Urinary bladder (tissue), 4 donors: ENCODE data around the gene CLC. TPM values are rescaled to one million over a fixed set of nuclear protein-coding genes. Genes with fewer than 3 reads are reported as not detected.
"Not testable (repeated sequence)": the region's sequence is repeated elsewhere in the genome, so short reads cannot be mapped to it uniquely, and the experiment has no call there.

ENCODE experiments used
- DNase-seq: peaks from one replicate; pipeline ENCODE4 v3.0.0-alpha.2; 2015; ENCODE audit errors: extremely low spot score
- H3K27ac ChIP-seq: one replicate; pipeline ENCODE4 v1.5.1; 2013; ENCODE audit warnings: low read depth, mild to moderate bottlenecking, moderate library complexity
- H3K36me3 ChIP-seq: one replicate; pipeline ENCODE4 v1.6.1; 2013; ENCODE audit warnings: mild to moderate bottlenecking, moderate library complexity; ENCODE audit not compliant: insufficient read depth
- H3K4me1 ChIP-seq: one replicate; pipeline ENCODE4 v1.6.1; 2013; ENCODE audit warnings: mild to moderate bottlenecking, moderate library complexity; ENCODE audit not compliant: insufficient read depth
- H3K4me3 ChIP-seq: one replicate; pipeline ENCODE4 v1.5.1; 2013; ENCODE audit warnings: low read depth, low read length
- WGBS: extraction: QIAGEN DNeasy Blood & Tissue Kit; methylation state at CpG from one replicate; pipeline ENCODE4 v1.1.7; 2013; 5-methylcytosine and 5-hydroxymethylcytosine counted together
- polyA plus RNA-seq: library from polyadenylated mRNA; stranded (reverse); fragments of 200-250 nt; gene quantifications from one replicate; pipeline ENCODE4 v1.2.3, GENCODE V29; 2013
- total RNA-seq: library from RNA; depleted of rRNA; stranded (reverse); fragments of >200 nt; gene quantifications from one replicate; pipeline ENCODE4 v1.2.3, GENCODE V29; 2014
- donor health status: healthy with polysubstance abuse.
- donor health status: healthy.

CLC gene
- 0.90 TPM for total RNA-seq
- polyA plus RNA-seq: not detected

- no peak for DNase-seq
- no peak within 1 kb of the TSS for H3K4me3 ChIP-seq
- H3K36me3 ChIP-seq: no peaks in the 10 kb centered on the region
- no peak within 1 kb of the TSS for H3K27ac ChIP-seq
- 36% methylated on average over 3 of the region's 3 CpGs for WGBS
- no peaks in the 10 kb centered on the region for H3K4me1 ChIP-seq
Observed at GRCh38 chr19:39737891-39738290, at the start of gene CLC. Gene CLC (minus strand): TSS chr19:39738029. CDS start chr19:39737952, 77 bp downstream.

GRCh38 chr19:39780894-39781293 is 43.1 kb upstream of the CLC start:
- no peak for DNase-seq
- WGBS: 86% methylated on average over 3 of the region's 3 CpGs
- no peaks in the 10 kb centered on the region for H3K4me1 ChIP-seq
- H3K36me3 ChIP-seq: no peaks in the 10 kb centered on the region
- H3K27ac ChIP-seq: no peak overlapping the region
- H3K4me3 ChIP-seq: no peak overlapping the region

DNA sequence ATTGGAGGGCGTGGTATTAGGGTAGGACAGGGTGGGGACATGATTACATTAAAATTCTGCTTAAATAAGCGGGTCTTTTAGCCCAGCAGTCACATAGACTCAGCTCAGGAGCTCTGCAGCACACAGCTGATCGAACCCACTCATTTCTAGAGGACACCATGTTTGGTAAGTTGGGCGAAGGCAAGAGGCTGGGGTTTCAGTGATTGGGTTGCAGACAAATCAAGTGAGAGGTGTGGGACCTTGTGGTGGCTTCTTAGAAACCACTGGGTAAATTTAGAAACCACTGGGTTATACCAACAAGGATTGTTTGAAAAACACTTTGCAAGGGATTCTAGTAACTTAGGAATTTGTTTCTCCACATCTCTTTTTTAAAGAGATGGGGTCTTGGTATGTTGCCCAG is 40.9 kb upstream of the CLC start, which contains the start of gene LEUTX:
Gene LEUTX, plus strand, starts transcription at position 92 of the 400 bp plus-strand sequence. Its CDS starts 67 bp downstream, at position 159.
- no peak for DNase-seq
- Histone ChIP-seq H3K4me3 (no peak within 1 kb of the TSS), H3K4me1 (no peaks in the 10 kb centered on the region), H3K27ac (no peak within 1 kb of the TSS), H3K36me3 (no peaks in the 10 kb centered on the region)
- 65% methylated on average over 4 of the region's 4 CpGs for WGBS

DNA sequence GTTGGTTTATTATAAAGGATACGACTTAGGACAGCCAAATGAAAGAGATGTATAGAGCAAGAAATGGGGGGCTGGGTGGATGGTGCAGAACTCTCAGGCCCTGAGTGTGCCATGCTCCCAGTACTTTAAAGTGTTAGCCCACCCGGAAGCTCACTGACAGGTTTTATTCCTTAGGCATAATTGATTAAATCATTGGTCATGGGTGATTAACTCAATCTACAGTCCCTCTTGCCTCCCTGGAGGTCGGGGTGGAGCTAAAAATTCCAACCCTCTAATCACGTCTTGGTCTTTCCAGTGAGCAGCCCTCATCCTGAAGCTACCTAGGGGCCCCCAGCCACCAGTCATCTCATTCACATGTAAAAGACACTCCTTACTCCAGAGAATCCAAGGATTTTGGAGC is 31.0 kb upstream of the CLC start:
- WGBS: 50% methylated on average over 4 of the region's 4 CpGs
- Histone ChIP-seq H3K36me3 (no peaks in the 10 kb centered on the region), H3K4me1 (no peaks in the 10 kb centered on the region), H3K4me3 (no peak overlapping the region), H3K27ac (no peak overlapping the region)
- DNase-seq: no peak

GRCh38 chr19:39768334-39768733 is 30.5 kb upstream of the CLC start:
- Histone ChIP-seq H3K4me1 (no peaks in the 10 kb centered on the region), H3K4me3 (no peak overlapping the region), H3K27ac (no peak overlapping the region), H3K36me3 (no peaks in the 10 kb centered on the region)
- no peak for DNase-seq
- 67% methylated on average over 8 of the region's 8 CpGs for WGBS

- no peak overlapping the region for H3K4me3 ChIP-seq
- 45% methylated on average over 16 of the region's 16 CpGs for WGBS
- no peaks in the 10 kb centered on the region for H3K36me3 ChIP-seq
- no peak for DNase-seq
- H3K27ac ChIP-seq: no peak overlapping the region
- no peaks in the 10 kb centered on the region for H3K4me1 ChIP-seq
Observed at GRCh38 chr19:39765091-39766076, 27.6 kb upstream of the CLC start.

DNA sequence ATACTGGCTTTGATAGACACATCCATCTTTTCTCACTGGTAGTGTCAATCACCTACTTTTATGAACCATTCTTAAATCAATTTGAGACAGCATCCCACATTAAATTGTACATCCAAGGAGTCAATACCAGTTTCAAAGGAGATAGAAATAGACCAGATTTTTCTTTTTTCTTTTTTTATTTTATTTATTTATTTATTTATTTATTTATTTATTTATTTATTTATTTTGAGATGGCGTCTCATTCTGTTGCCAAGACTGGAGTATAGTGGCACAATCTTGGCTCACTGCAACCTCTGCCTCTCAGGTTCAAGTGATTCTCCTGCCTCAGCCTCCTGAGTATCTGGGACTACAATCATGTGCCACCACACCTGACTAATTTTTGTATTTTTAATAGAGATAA is 24.0 kb upstream of the CLC start:
- not testable (repeated sequence) for H3K4me3 ChIP-seq, H3K4me1 ChIP-seq, H3K27ac ChIP-seq, DNase-seq, H3K36me3 ChIP-seq
- WGBS: 97% methylated on average over 1 of the region's 1 CpG

DNA sequence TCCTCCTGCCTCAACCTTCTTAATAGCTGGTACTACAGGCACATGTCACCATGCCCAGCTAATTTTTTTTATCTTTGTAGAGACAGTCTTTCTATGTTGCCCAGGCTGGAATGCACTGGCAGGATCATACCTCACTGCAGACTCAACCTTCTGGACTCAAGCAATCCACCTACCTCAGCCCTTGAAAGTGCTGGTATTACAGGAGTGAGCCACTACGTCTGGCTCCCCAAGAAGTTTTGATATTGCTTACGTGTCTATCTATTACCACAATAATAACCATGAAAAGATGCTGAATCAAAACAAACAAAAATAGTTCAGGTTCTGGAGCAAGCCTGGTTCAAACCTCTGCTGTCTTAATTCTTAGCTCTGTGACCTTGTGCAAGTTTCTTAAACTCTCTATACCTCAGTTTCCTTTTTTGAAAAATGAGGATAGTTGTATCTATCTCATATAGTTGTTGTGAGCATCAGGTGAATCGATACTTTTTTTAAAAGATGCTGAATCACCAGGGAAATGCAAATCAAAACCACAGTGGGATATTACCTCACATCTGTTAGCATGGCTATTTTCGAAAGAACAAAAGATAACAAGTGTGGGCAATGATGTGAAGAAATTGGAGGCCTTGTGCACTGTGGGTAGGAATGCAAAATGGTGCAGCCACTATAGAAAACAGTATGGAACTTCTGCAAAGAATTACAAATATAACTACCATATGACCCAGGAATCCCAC is 21.8 kb upstream of the CLC start:
- Histone ChIP-seq H3K27ac (no peak overlapping the region), H3K4me3 (no peak overlapping the region), H3K36me3 (no peaks in the 10 kb centered on the region), H3K4me1 (no peaks in the 10 kb centered on the region)
- no peak for DNase-seq
- 71% methylated on average over 4 of the region's 4 CpGs for WGBS

- WGBS: 53% methylated on average over 3 of the region's 3 CpGs
- Histone ChIP-seq H3K27ac (no peak overlapping the region), H3K4me3 (no peak overlapping the region), H3K36me3 (no peaks in the 10 kb centered on the region), H3K4me1 (no peaks in the 10 kb centered on the region)
- no peak for DNase-seq
Observed at GRCh38 chr19:39754971-39755370, 17.1 kb upstream of the CLC start.

DNA sequence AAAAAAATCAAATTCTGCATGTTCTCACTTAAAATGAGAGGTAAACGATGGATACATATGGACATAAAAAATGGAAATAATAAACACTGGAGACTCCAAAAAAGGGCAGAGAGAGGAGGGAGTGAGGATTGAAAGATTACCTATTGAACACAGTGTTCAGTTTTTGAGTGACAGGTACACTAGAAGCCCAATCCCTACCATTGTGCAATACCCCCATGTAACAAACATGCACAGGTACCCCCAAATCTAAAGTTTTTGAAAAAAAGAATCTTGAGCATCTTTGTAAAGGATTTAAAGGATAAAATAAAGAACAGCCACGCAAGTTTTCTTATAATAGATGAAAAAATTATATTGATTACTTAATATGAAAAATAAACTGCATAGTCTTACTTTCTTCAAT is 16.7 kb upstream of the CLC start:
- no peaks in the 10 kb centered on the region for H3K4me1 ChIP-seq
- no peak overlapping the region for H3K27ac ChIP-seq
- H3K36me3 ChIP-seq: no peaks in the 10 kb centered on the region
- WGBS: 71% methylated on average over 2 of the region's 2 CpGs
- DNase-seq: no peak
- no peak overlapping the region for H3K4me3 ChIP-seq

- Histone ChIP-seq H3K36me3 (no peaks in the 10 kb centered on the region), H3K4me3 (no peak overlapping the region), H3K4me1 (no peaks in the 10 kb centered on the region), H3K27ac (no peak overlapping the region)
- DNase-seq: no peak
Observed at GRCh38 chr19:39752795-39753194, 15.0 kb upstream of the CLC start.

DNA sequence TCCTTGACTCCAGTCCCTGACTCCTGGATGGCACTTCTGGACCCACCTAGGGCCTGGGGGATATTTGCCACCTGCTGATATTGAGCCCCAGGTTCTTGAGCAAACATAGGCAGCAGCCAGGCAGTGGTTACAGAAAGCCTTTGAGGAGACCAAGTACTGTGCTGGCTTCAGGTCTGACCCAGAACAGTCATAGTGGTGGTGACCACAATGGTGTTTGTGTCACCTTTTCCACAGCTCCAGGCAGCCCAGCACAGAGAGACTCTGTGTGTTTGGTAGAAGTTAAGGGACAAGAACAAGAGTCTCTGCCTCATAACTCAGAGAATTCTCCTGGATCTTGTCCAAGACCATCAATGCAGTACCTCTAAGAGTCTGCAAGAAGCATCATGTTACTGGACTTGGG is 14.6 kb upstream of the CLC start:
- no peaks in the 10 kb centered on the region for H3K36me3 ChIP-seq
- H3K4me1 ChIP-seq: no peaks in the 10 kb centered on the region
- H3K27ac ChIP-seq: no peak overlapping the region
- no peak for DNase-seq
- H3K4me3 ChIP-seq: no peak overlapping the region

GRCh38 chr19:39749981-39750380 is 12.2 kb upstream of the CLC start:
- no peak overlapping the region for H3K4me3 ChIP-seq
- no peaks in the 10 kb centered on the region for H3K4me1 ChIP-seq
- H3K27ac ChIP-seq: no peak overlapping the region
- DNase-seq: no peak
- WGBS: 78% methylated on average over 5 of the region's 5 CpGs
- H3K36me3 ChIP-seq: no peaks in the 10 kb centered on the region
